GM12865 (cell line): ENCODE measurements around the gene SORL1.

ENCODE experiments used
- DNase-seq: peaks from one replicate; pipeline ENCODE4 v3.0.0; 2010; ENCODE audit warnings: low read depth
- H3K4me3 ChIP-seq: 2 replicates; pipeline ENCODE4 v1.5.1; 2011; ENCODE audit warnings: mild to moderate bottlenecking, low read depth, low read length, control low read depth
- CTCF ChIP-seq: IDR thresholded peaks from 2 replicates; pipeline ENCODE4 v1.5.1; 2011; ENCODE audit warnings: low read length, control low read depth, low read depth, inconsistent platforms; ENCODE audit not compliant: insufficient read depth; ENCODE audit errors: missing control alignments

The SORL1 gene

GRCh38 chr11:121473064-121473777 lies 21.1 kb downstream of the SORL1 start:
- no peak for TF ChIP-seq CTCF
- H3K4me3 ChIP-seq, result no peak overlapping the region

GRCh38 chr11:121474680-121475079 lies 22.6 kb downstream of the SORL1 start:
- TF ChIP-seq CTCF, result no peak
- DNase-seq, result no peak
- no peak overlapping the region for H3K4me3 ChIP-seq

More at GRCh38 chr11:121473064-121473777, 21.1 kb downstream of the SORL1 start:
- no peak for DNase-seq

DNA sequence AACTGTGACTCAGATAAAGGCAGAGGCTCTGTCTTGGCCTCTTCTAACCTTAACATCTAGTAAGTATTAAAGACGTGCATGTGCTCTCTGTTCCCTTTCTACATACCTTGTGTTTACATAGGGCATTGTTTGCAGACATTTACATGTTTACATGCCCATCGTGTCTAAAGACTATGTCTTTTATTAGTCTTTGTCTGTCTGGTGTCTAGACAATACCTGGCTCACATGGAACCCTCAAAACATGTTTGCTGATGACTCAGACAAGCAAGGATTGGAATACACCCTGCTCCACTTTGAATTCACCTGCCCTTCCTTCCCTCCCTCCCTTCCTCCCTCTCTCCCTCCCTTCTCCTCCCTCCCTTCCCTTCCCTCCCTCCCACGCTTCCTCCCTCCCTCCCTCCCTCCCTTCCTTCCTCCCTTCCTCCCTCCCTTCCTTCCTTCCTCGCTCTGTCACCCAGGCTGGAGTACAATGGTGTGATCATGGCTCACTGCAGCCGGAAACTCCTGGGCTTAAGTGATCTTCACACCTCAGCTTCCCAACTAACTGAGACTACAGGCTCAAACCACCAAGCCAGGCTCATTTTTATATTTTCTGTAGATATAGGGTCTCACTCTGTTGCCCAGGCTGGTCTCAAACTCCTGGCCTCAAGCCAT lies 24.4 kb downstream of the SORL1 start:
- DNase-seq, result no peak
- no peak for TF ChIP-seq CTCF
- no peak overlapping the region for H3K4me3 ChIP-seq

DNA sequence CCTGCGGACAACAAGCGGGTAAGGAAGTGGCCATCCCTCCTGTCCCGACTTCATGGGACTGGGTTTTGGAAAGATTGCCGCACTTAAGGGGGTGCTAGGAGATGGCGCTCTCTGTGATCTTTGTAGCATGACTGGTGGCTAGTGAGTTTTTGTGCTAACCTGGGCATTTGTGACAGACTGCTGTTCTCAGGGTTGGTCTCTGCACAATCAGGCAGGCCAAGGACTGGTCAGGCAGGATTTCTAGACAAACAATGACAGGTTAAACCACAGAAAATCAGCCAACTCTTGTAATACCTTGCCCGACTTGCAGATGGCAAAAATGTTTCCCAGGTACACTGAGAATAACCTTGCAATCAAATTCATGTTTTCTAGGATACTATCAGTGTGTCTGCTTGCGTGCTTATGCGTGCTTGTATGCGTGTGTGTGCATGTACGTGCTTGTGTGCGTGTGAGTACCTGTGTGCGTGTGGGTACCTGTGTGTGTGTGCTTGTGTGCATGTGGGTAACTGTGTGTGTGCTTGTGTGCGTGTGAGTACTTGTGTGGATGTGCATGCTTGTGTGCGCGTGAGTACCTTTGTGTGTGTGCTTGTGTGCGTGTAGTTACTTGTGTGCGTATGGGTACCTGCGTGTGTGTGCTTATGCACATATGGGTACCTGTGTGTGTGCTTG lies 26.2 kb downstream of the SORL1 start:
- TF ChIP-seq CTCF, result no peak
- no peak overlapping the region for H3K4me3 ChIP-seq
- no peak for DNase-seq

DNA sequence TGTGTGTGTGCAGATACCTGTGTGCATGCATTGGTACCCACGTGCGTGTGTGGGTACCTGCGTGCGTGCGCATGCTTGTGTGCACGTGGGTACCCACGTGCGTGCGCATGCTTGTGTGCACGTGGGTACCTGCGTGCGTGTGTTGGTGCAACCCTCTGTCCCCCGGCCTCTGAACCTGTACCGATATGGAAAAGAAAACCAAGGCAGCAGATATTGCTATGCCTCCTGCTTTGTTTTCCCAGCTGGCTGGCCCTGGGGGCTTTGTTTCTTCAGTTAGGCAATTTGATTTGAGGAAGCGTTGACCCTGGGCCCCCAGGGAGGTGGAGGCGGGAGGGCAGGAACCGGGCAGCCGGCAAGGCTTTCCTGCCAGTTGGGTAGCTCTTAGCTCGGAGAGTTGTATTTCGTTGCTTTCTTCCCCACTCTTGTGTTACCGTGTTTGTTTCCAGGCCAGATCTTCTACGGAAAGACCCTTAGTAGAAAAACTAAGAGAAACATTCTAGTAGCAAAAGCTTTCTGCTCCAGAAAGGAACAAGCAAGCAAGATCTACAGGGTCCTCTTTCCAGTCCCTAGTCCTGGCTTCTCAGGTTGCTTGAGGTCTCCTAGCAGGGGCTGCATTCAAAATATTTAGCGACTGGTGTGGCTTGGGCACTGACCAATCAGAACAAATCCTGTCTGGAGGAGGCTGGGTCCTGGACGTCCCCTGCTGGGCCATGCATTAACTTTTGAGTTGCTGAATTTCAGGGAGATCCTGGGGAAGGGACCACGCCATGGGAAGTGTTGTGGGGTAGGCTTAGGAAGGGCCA lies 27.0 kb downstream of the SORL1 start:
- no peak overlapping the region for H3K4me3 ChIP-seq
- DNase-seq, result no peak
- TF ChIP-seq CTCF, result no peak

GRCh38 chr11:121479698-121480238 lies 27.7 kb downstream of the SORL1 start:
- no peak overlapping the region for H3K4me3 ChIP-seq
- TF ChIP-seq CTCF, result no peak
- no peak for DNase-seq

DNA sequence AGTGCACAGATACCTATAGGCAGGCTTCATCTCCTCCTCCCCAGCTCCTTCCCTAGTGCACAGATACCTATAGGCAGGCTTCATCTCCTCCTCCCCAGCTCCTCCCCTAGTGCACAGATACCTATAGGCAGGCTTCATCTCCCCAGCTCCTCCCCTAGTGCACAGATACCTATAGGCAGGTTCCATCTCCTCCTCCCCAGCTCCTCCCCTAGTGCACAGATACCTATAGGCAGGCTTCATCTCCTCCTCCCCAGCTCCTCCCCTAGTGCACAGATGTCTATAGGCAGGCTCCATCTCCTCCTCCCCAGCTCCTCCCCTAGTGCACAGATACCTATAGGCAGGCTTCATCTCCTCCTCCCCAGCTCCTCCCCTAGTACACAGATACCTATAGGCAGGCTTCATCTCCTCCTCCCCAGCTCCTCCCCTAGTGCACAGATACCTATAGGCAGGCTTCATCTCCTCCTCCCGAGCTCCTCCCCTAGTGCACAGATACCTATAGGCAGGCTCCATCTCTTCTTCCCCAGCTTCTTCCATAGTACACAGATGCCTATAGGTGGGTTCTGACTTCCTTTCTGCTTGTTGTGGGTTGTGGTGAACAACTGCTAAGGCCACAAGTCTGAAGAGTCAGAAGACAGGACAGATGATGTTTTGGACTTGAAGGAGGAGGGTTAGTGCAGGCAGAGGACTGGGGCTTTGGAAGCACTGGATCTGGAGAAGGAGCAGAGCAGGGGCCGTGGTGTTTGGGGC lies 29.5 kb downstream of the SORL1 start:
- peak overlapping the region; percentile 41 for H3K4me3 ChIP-seq
- DNase-seq, result peak; percentile 81
